Thymus (tissue), 11 donors: Measurements from ENCODE around the gene HMGCR. TPM values are rescaled to one million over a fixed set of nuclear protein-coding genes. Genes with fewer than 3 reads are reported as not detected.

Experiments used
- DNase-seq, 9 donors: peaks; one replicate each; pipeline ENCODE4 v3.0.0-alpha.2; 2013; ENCODE audit warnings: low spot score in 9 of 9, low read depth in 6 of 9, missing footprints in 1 of 9
- H3K27ac ChIP-seq, 2 donors: one replicate each; pipeline ENCODE4 v1.5.1; 2013; ENCODE audit warnings: control low read depth in 1 of 2, low read depth in 1 of 2, low read length in 1 of 2, mild to moderate bottlenecking in 1 of 2, moderate library complexity in 1 of 2
- H3K27me3 ChIP-seq, 2 donors: one replicate each; pipeline ENCODE4 v1.5.1; 2013; ENCODE audit warnings: low read length in 1 of 2; ENCODE audit not compliant: control insufficient read depth in 2 of 2, insufficient read depth in 1 of 2
- H3K36me3 ChIP-seq, 2 donors: one replicate each; pipeline ENCODE4 v1.5.1; 2013; ENCODE audit warnings: low read length in 1 of 2, mild to moderate bottlenecking in 1 of 2, moderate library complexity in 1 of 2; ENCODE audit not compliant: control insufficient read depth in 2 of 2, insufficient read depth in 2 of 2
- H3K4me1 ChIP-seq, 2 donors: one replicate each; pipeline ENCODE4 v1.5.1; 2013; ENCODE audit warnings: low read length in 2 of 2; ENCODE audit not compliant: control insufficient read depth in 2 of 2, insufficient read depth in 2 of 2
- H3K4me3 ChIP-seq, 2 donors: one replicate each; pipeline ENCODE4 v1.5.1; 2013; ENCODE audit warnings: low read length in 2 of 2, control low read depth in 1 of 2, mild to moderate bottlenecking in 1 of 2
- H3K9me3 ChIP-seq, 2 donors: one replicate each; pipeline ENCODE4 v1.5.1; 2013; ENCODE audit warnings: low read length in 1 of 2, mild to moderate bottlenecking in 1 of 2; ENCODE audit not compliant: control insufficient read depth in 2 of 2, insufficient read depth in 1 of 2
- WGBS: extraction: QIAGEN DNeasy Blood & Tissue Kit; methylation state at CpG from one replicate; pipeline ENCODE4 v1.1.7; 2013; 5-methylcytosine and 5-hydroxymethylcytosine counted together
- polyA plus RNA-seq: library from polyadenylated mRNA; stranded (reverse); fragments of 200-250 nt; gene quantifications from one replicate; pipeline ENCODE4 v1.2.3, GENCODE V29; 2013
- total RNA-seq: library from RNA; stranded (reverse); fragments of 120-200 nt; gene quantifications from one replicate; pipeline ENCODE4 v1.2.4, GENCODE V29; 2013
- donor health status: healthy.

HMGCR gene
- total and polyA plus RNA-seq, 2 donors = 10.1 to 22.1 TPM

DNA sequence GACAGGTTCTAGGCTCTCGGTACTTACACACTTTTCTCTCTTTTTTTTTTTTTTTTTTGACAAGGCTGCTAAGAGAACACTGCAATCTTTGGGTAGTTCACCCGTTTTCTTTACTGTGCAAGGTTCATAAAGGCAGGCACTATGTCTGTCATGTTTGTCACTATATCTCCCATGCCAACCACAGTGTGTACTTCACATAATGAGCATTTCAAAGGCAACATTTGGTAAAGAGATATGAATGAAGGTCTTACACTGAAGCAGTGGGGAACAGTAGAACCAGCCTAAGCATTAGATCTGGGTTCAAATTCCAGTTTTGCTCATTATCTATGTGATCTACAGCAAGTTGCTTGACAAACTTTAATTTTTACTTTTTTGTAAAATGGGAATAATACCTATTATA is 1.5 kb upstream of the HMGCR start:
- H3K4me3 ChIP-seq = no peak overlapping the region
- no peak overlapping the region for H3K27ac ChIP-seq
- 93% methylated on average over 2 of the region's 2 CpGs for WGBS

DNA sequence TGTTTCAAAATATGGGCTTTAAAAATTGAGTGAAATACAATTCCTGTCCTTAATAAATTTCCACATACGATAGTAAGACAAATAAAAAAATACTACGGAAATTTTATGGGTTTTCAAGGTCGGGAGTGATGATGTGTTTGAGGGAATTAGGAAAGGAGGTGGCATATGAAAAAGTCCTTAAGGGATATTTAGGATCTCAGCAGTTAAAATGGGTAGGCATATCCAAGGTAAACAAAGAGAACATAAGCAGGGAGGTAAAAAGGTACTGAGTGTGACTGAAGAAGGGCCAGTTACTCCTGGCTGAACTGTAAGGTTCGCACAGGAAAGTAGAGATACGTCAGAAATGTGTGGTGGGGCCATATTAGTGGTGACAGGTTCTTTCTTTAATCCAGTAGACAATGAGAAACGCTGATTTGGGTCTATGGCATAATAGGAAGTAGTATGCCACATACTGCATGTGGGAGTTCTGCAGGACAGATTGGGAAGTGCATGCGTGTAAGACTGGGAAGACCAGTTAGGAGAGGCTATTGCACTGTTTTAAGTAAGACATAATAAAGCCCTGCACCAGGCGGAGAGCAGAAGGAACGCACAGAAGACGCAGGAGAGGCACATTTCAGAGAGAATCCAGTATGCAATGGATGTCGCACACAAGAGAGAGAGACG is 937 bp upstream of the HMGCR start:
- WGBS = 21% methylated on average over 12 of the region's 12 CpGs
- Histone ChIP-seq H3K9me3 (peaks cover 0 to 5% of the 10 kb centered on the region in 2 donors), H3K4me3 (peak overlapping the region; percentile 90 to 99), H3K27ac (peak overlapping the region; percentile 86 to 88), H3K27me3 (no peaks in the 10 kb centered on the region), H3K4me1 (peaks cover 5 to 6% of the 10 kb centered on the region in 2 donors), H3K36me3 (no peaks in the 10 kb centered on the region)
- DNase-seq = peak in 6 of 9 donors; percentile 3 to 41 (median 26)

More for the DNA sequence above, 1.5 kb upstream of the HMGCR start:
- H3K36me3 ChIP-seq = no peaks in the 10 kb centered on the region
- peaks cover 5 to 6% of the 10 kb centered on the region in 2 donors for H3K4me1 ChIP-seq
- H3K27me3 ChIP-seq = no peaks in the 10 kb centered on the region
- DNase-seq = peak in 1 of 9 donors; percentile 6
- peaks cover 0 to 5% of the 10 kb centered on the region in 2 donors for H3K9me3 ChIP-seq

DNA sequence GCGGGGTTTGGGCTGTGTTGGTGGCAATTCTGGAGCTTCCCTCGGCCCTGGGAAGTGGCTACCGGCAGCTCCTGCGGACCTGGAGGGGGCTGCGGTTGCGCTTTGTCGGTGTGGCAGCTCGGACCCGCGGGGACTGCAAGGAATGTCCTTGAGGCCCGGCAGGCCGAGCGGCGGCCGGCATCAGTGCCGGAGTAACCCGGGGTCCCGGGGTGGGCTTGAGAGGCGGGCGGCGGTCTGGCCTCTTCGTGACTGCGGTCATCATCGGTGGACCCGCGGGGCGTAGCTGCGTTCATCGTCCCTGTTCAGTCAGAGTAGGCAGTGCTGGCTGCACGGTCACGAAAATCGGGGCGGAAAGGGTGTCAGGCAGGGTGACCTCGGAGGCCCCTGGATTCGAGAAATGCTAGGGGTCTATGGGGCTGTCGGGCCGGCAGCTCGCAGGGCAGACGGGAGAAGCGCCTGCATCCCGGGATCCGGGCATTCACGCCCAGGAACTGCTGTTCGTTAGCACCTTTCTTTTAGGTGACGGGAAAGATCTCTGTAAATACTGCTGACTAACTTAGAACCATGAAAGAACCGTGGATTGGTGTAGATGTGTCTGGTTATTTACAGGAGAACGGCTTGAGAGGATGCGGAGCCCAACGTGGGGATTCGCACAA is 474 bp downstream of the HMGCR start:
- H3K36me3 ChIP-seq = no peaks in the 10 kb centered on the region
- H3K4me3 ChIP-seq = peak overlapping the region; percentile 90 to 99
- peaks cover 5 to 6% of the 10 kb centered on the region in 2 donors for H3K4me1 ChIP-seq
- H3K9me3 ChIP-seq = peaks cover 0 to 5% of the 10 kb centered on the region in 2 donors
- under 1% methylated on average over 50 of the region's 50 CpGs for WGBS
- H3K27ac ChIP-seq = peak overlapping the region; percentile 32 to 86
- peak in 6 of 9 donors; percentile 8 to 39 (median 18) for DNase-seq
- no peaks in the 10 kb centered on the region for H3K27me3 ChIP-seq

DNA sequence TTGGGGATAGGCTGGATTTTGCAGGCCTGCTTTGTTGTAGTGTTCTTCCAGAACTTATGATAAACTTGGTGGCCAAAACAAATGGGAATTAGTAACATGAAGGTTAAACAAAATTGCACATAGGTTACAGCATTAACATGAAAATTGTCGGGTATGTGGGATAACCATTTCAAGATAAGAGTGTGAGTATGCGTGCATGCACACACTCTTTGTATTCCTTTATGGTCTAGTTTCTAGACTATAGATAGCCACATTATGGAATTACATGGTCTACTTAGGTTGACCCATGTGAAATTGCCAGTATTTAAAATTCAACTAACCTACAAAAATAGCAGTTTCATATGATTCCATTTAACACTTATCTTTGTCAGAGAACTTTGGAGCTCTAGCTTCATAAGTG is 1.4 kb downstream of the HMGCR start:
- no peaks in the 10 kb centered on the region for H3K36me3 ChIP-seq
- DNase-seq = peak in 1 of 9 donors; percentile 9
- peaks cover 5 to 6% of the 10 kb centered on the region in 2 donors for H3K4me1 ChIP-seq
- H3K27ac ChIP-seq = no peak overlapping the region
- peak overlapping the region; percentile 90 to 99 for H3K4me3 ChIP-seq
- WGBS = 90% methylated on average over 2 of the region's 2 CpGs
- H3K27me3 ChIP-seq = no peaks in the 10 kb centered on the region
- peaks cover 0 to 5% of the 10 kb centered on the region in 2 donors for H3K9me3 ChIP-seq

DNA sequence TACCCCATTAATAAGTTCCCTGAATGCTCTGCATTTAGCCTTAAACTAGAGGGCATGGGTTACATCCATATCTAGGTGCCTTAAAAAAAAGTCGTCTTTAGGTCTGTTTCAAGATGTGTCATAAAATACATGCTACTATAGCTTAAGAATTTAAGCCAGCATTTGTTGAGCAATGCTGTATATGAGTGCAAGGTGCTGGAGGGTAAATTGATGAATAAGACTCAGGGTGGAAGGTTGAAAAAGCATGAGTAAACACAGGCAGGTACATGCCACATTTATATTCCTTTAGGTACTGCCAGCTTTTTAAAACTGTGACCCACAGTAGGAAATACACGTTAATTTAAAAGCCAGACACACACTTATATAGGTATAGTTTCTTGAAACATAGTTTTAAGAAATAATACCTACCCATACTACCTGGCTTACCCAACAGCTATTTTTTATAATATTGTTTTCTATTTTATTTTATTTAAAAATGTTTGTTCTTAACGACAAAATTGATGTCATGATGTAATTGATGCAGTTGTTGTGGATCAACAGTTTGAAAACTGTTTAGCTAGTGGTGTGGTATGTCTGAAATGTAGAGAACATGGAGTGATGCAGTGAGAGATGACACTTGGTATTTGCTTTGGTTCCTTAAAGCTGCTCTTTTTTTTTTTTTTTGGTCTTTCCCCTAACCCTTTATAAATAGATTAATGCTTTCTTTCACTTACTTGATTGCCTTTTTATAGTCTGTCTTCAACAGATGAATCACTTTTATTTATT is 3.9 kb downstream of the HMGCR start:
- H3K27me3 ChIP-seq = no peaks in the 10 kb centered on the region
- peaks cover 0 to 5% of the 10 kb centered on the region in 2 donors for H3K36me3 ChIP-seq
- peaks cover 0 to 5% of the 10 kb centered on the region in 2 donors for H3K9me3 ChIP-seq
- peaks cover 5 to 6% of the 10 kb centered on the region in 2 donors for H3K4me1 ChIP-seq
- 93% methylated on average over 3 of the region's 3 CpGs for WGBS
- H3K4me3 ChIP-seq = no peak overlapping the region
- no peak overlapping the region for H3K27ac ChIP-seq
- DNase-seq = no peak

DNA sequence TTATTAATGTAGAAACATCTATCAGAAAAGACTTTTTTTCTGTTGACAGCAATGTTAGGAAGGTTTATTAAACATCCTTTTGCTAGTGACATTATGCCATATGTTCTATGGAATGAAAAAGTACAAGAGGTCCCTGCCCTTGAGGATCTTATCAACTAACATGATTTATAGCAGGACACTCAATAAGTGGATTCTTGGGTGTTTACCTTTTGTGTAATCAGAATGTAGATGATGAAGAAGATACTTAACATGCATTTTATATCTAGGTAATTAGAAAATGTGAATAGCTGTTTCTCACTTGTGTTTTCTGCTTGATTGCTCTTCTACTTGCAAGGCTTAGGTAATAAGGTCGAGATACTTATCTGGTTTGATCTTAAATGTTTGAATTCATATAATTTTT is 4.9 kb downstream of the HMGCR start:
- Histone ChIP-seq H3K36me3 (peaks cover 0 to 8% of the 10 kb centered on the region in 2 donors), H3K9me3 (no peaks in the 10 kb centered on the region), H3K27me3 (no peaks in the 10 kb centered on the region), H3K27ac (no peak overlapping the region), H3K4me1 (peaks cover 0 to 5% of the 10 kb centered on the region in 2 donors), H3K4me3 (no peak overlapping the region)
- DNase-seq = no peak
- WGBS = 96% methylated on average over 1 of the region's 1 CpG

DNA sequence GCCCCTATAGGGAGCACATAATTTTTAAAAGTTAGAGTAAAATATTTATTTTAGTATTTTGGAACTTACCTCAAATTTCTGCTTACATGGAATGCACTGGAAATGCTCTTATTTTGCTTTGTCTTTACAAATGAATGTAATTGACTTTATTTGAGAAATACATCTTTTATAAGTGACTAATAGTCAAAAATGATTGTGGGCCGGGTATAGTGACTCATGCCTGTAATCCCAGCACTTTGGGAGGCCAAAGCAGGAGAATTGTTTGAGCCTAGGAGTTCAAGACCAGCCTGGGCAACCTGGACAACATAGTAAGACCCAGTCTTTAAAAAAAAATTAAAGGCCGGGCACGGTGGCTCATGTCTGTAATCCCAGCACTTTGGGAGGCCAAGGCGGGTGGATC is 5.8 kb downstream of the HMGCR start:
- Histone ChIP-seq H3K4me1 (peaks cover 0 to 5% of the 10 kb centered on the region in 2 donors), H3K4me3 (no peak overlapping the region), H3K27me3 (no peaks in the 10 kb centered on the region), H3K36me3 (peaks cover 4 to 16% of the 10 kb centered on the region in 2 donors), H3K27ac (no peak overlapping the region), H3K9me3 (no peaks in the 10 kb centered on the region)
- no peak for DNase-seq
- WGBS = 97% methylated on average over 4 of the region's 4 CpGs

DNA sequence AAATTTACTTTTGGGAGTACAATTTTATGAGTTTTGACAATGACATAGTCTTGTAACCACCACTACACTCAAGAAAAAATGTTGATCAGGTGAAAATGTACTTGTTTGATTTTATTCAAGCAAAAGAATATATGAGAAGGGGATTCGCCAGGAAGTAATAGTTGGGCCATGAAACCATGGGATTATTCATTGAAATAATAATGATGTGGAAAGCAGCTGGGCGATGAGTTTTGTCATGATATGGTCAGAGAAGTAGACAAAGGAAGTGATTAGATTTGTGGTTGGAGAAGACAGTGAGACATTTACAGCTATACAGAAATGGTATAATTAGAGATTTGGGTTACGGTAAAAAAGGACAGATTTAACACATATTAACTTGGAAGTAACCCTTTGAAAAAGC is 11.2 kb downstream of the HMGCR start:
- 99% methylated on average over 3 of the region's 3 CpGs for WGBS
- no peaks in the 10 kb centered on the region for H3K4me1 ChIP-seq
- no peaks in the 10 kb centered on the region for H3K27me3 ChIP-seq
- H3K36me3 ChIP-seq = peaks cover 20 to 56% of the 10 kb centered on the region in 2 donors
- H3K4me3 ChIP-seq = no peak overlapping the region
- no peaks in the 10 kb centered on the region for H3K9me3 ChIP-seq
- H3K27ac ChIP-seq = no peak overlapping the region
- DNase-seq = no peak

DNA sequence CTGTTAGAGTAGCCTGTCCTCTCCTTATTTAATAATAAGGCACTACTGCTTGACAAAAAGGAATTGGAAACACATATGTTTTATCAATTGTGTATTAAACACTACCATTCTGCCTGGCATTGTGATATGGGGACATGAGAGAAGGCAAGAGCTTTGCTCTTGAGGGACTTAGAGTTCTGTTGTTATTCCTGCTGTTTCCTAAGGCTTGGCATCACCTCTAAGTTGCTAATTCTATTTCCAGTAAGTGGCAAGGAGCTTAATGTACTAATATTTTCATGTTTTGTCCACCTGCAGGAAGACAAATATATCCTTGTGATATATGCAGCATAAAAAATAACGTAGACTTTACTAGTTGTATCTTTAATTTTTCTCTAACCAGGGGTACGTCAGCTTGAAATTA is 12.6 kb downstream of the HMGCR start:
- Histone ChIP-seq H3K9me3 (no peaks in the 10 kb centered on the region), H3K27me3 (no peaks in the 10 kb centered on the region), H3K27ac (no peak overlapping the region), H3K4me1 (no peaks in the 10 kb centered on the region), H3K4me3 (no peak overlapping the region), H3K36me3 (peaks cover 20 to 60% of the 10 kb centered on the region in 2 donors)
- DNase-seq = no peak
- 98% methylated on average over 2 of the region's 2 CpGs for WGBS
